Prostate gland (tissue), 2 donors: ENCODE results near the gene BCL2L2.

Experiments
- CTCF ChIP-seq, 4 experiments: fragments of 200-600 bp in 2 of 4; fragments of 450-650 bp in 2 of 4; sonication (generic) in 2 of 4; IDR thresholded peaks; 1 replicate in 3 of 4; 2 replicates in 1 of 4; pipeline ENCODE4 v1.5.1; 2016 to 2019; ENCODE audit warnings: antibody characterized with exemption in 4 of 4, mild to moderate bottlenecking in 2 of 4, moderate library complexity in 2 of 4
- POLR2A ChIP-seq: fragments of 450-650 bp; IDR thresholded peaks from one replicate; pipeline ENCODE4 v1.6.1; 2016; ENCODE audit warnings: antibody characterized with exemption, mild to moderate bottlenecking

DNA sequence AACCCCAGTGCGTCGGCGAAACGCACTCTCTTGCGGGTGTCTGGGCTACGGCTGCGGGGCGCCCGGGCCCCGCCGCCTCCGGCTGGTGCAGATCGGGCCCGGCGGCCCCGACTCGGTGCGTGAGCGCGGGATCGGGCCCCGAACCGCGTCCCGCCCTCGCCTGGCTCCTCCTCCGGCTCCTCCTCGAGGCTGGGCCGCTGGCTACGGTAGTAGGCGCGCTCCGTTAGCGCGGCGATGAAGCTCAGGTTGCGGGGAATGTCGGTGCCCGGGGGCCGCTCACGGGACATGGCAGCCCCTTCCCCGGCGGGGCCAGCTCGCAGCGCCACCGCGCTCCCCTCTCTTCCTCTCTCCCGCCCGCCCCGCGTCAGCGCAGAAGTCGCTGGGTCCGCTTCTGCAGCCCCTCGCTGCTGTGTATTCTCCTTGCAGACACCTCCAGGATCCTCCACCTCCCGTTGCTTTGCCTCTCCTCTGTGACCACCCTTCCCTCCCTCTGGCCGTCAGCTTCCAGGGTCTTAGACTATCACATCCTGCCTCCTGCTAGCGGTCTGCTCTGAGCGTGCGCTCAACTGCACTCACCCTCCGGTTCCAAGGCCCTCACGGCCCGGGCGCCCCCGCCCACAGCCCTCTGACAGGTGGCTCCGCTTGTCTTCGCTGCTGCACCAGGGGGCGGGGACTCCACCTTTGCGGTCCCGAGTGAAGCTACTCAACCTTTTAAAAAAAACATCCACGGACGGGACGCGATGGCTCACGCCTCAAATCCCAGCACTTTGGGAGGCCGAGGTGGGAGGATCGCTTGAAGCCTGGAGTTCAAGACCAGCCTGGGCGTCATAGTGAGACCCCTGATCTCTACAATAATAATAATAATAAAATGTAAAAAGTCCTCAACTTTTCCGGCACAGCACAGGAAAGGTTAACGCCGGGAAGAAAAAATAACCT lies 4.1 kb upstream of the BCL2L2 start, which contains the start of gene PPP1R3E:
- TF ChIP-seq CTCF (IDR thresholded peaks at IDR 0.05) (no peak), POLR2A (no peak)
